ENCODE results near the gene NLRC5.

DNA sequence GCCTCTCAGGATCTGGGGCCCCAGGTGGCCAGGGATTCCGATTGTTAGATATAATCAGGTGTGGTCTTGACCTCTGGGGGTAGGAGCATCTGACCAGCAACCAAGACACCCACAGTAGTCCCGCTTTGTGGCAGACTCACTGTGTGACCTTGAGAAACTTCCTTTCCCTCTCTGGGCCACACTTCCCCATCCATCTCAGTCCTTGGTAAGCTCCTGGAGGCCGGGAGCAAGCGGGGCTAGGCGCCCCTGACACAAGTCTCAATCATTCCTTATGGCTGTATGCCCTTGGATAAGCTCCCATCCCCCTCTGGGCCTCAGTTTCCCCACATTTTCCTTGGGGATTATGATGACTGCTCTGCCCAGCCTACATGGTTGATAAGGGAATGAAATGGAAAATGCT is 124.3 kb downstream of the NLRC5 start:
- TF ChIP-seq GATA2 (IDR thresholded peaks at IDR 0.05; ENCODE audit: low read depth, low read length) (no peak), GATA3 (IDR thresholded peaks at IDR 0.05; ENCODE audit: low read depth, low read length) (no peak)

Measured in SH-SY5Y (cell line).